K562 (cell line): ENCODE results near the gene ACKR2. TPM values are rescaled to one million over a fixed set of nuclear protein-coding genes. Genes with fewer than 3 reads are reported as not detected.

Experiments
- ATAC-seq: fragments of 200-7000 bp; cut with Tn5 transposase; 3 replicates; pipeline ENCODE4 v1.9.1; 2020; ENCODE audit warnings: moderate library complexity
- BruUV-seq: library from RNA; stranded (reverse); fragments of 400-500 nt; replicated peaks from 2 replicates; lab custom pipeline; 2021; lab: Mats Ljungman, UMichigan
- CTCF ChIA-PET: fragments of 300-600 bp; formaldehyde crosslinking; extraction: SDS; loops from one replicate; lab custom pipeline; 2021; ENCODE audit warnings: low intra/inter-chr PET ratio; lab: Yijun Ruan, JAX
- POLR2A ChIA-PET: fragments of 300-600, 350-650 bp; sonication (Branson Sonifier 250); formaldehyde crosslinking; extraction: SDS; loops from one replicate; lab custom pipeline; 2021; ENCODE audit warnings: antibody characterized with exemption, inconsistent platforms; lab: Yijun Ruan, JAX
- DNase-seq, 4 experiments: peaks; one replicate each; pipeline versions ENCODE4 v3.0.0 to v3.0.0-alpha.2; 2011 to 2018; ENCODE audit warnings: low spot score in 3 of 4, mixed read lengths in 3 of 4; ENCODE audit errors: extremely low read depth in 1 of 4
- FAIRE-seq: peaks from 2 replicates; lab custom pipeline; 2011; peaks lifted over from hg19 to GRCh38; lab: Jason Lieb, UNC
- H2AFZ ChIP-seq: 2 replicates; pipeline ENCODE4 v1.6.0; 2011; ENCODE audit warnings: low read depth, low read length, control low read depth, inconsistent platforms
- H3K27ac ChIP-seq: fragments of 200-600 bp; 3 replicates; pipeline ENCODE4 v1.8.0; 2011; ENCODE audit warnings: low read depth, mild to moderate bottlenecking, control low read depth, inconsistent platforms, low read length, moderate library complexity, mixed read lengths; ENCODE audit errors: extremely low read depth
- H3K27me3 ChIP-seq, 2 experiments: fragments of 300-600 bp in 1 of 2; 2 replicates in 1 of 2; 3 replicates in 1 of 2; pipeline versions ENCODE4 v1.6.0 to v1.8.0; 2011; ENCODE audit warnings: inconsistent platforms in 2 of 2, low read length in 2 of 2, mild to moderate bottlenecking in 1 of 2, mixed read lengths in 1 of 2, moderate library complexity in 1 of 2; ENCODE audit not compliant: control insufficient read depth in 2 of 2, insufficient read depth in 2 of 2
- H3K36me3 ChIP-seq: fragments of 300-600 bp; 3 replicates; pipeline ENCODE4 v1.8.0; 2011; ENCODE audit warnings: mild to moderate bottlenecking, low read length, inconsistent platforms; ENCODE audit not compliant: control insufficient read depth, insufficient read depth
- H3K4me1 ChIP-seq, 2 experiments: fragments of 200-600 bp in 1 of 2; replicated peaks in 1 of 2; 2 replicates in 1 of 2; 3 replicates in 1 of 2; pipeline versions ENCODE4 v1.5.1 to v1.8.0; 2011; ENCODE audit warnings: inconsistent platforms in 2 of 2, low read length in 2 of 2, mild to moderate bottlenecking in 1 of 2, mixed read lengths in 1 of 2, moderate library complexity in 1 of 2; ENCODE audit not compliant: control insufficient read depth in 2 of 2, insufficient read depth in 2 of 2
- H3K4me2 ChIP-seq: 2 replicates; pipeline ENCODE4 v1.6.1; 2011; ENCODE audit warnings: low read length, control low read depth, inconsistent platforms, mixed read lengths; ENCODE audit not compliant: insufficient read depth
- H3K4me3 ChIP-seq: fragments of 200-600 bp; sonication (generic), shearing (Covaris generic); 2 replicates; pipeline ENCODE4 v1.5.1; 2016; ENCODE audit warnings: control low read depth, inconsistent platforms
- H3K79me2 ChIP-seq: fragments of 200-600 bp; 3 replicates; pipeline ENCODE4 v1.8.0; 2011; ENCODE audit warnings: low read length, inconsistent platforms; ENCODE audit not compliant: control insufficient read depth, insufficient read depth
- H3K9ac ChIP-seq, 2 experiments: 2 replicates each; pipeline versions ENCODE4 v1.6.0 to v1.6.1; 2011; ENCODE audit warnings: low read depth in 2 of 2, low read length in 2 of 2, control low read depth in 1 of 2, inconsistent platforms in 1 of 2, mild to moderate bottlenecking in 1 of 2, mixed read lengths in 1 of 2; ENCODE audit not compliant: insufficient read depth in 1 of 2
- H3K9me1 ChIP-seq: one replicate; pipeline ENCODE4 v1.6.0; 2011; ENCODE audit warnings: inconsistent platforms, mild to moderate bottlenecking, low read length, moderate library complexity; ENCODE audit not compliant: control insufficient read depth, insufficient read depth
- H3K9me3 ChIP-seq: replicated peaks from 2 replicates; pipeline ENCODE4 v1.5.1; 2011; ENCODE audit warnings: low read depth, low read length, inconsistent platforms; ENCODE audit not compliant: control insufficient read depth, insufficient read depth
- H4K20me1 ChIP-seq: replicated peaks from 2 replicates; pipeline ENCODE4 v1.6.1; 2011; ENCODE audit warnings: low read length, inconsistent platforms, mixed read lengths; ENCODE audit not compliant: control insufficient read depth, insufficient read depth
- ARID2 ChIP-seq: fragments of 450-650 bp; IDR thresholded peaks from 2 replicates; pipeline ENCODE4 v1.6.1; 2017; ENCODE audit warnings: antibody characterized with exemption, mild to moderate bottlenecking
- FUS ChIP-seq: fragments of 200-400 bp; formaldehyde crosslinking; optimal IDR thresholded peaks from 2 replicates; pipeline ENCODE3; 2017; ENCODE audit warnings: low read depth, low read length
- HMG20B ChIP-seq: fragments of 250-450 bp; sonication (Bioruptor Pico); IDR thresholded peaks from 2 replicates; pipeline ENCODE4 v1.5.0; 2021; ENCODE audit warnings: mild to moderate bottlenecking
- MBD1 ChIP-seq: fragments of 250-450 bp; sonication (Bioruptor Pico); IDR thresholded peaks from 2 replicates; pipeline ENCODE4 v1.8.0; 2022; ENCODE audit warnings: inconsistent platforms
- RFX7 ChIP-seq: fragments of 250-450 bp; sonication (Bioruptor Pico); IDR thresholded peaks from 2 replicates; pipeline ENCODE4 v1.5.1; 2021; ENCODE audit warnings: mild to moderate bottlenecking
- RNF2 ChIP-seq: sonication (generic); IDR thresholded peaks from 2 replicates; pipeline ENCODE4 v1.6.1; 2016
- SMARCB1 ChIP-seq: IDR thresholded peaks from 2 replicates; pipeline ENCODE4 v1.6.1; 2011; ENCODE audit warnings: improper control_type of control experiment, low read depth; ENCODE audit not compliant: insufficient read length
- STAT5B ChIP-seq: fragments of 250-450 bp; sonication (Bioruptor Pico); IDR thresholded peaks from 2 replicates; pipeline ENCODE4 v1.8.0; 2021; ENCODE audit warnings: mild to moderate bottlenecking, inconsistent platforms
- XRCC3 ChIP-seq: fragments of 450-650 bp; IDR thresholded peaks from 2 replicates; pipeline ENCODE4 v1.6.1; 2017; ENCODE audit warnings: mild to moderate bottlenecking, moderate library complexity
- ZNF133 ChIP-seq: fragments of 250-450 bp; sonication (Bioruptor Pico); IDR thresholded peaks from 2 replicates; pipeline ENCODE4 v1.4.0; 2020; ENCODE audit warnings: mild to moderate bottlenecking
- ZNF644 ChIP-seq: fragments of 200-800 bp; sonication (Bioruptor generic); IDR thresholded peaks from 2 replicates; pipeline ENCODE4 v1.6.1; 2016; ENCODE audit warnings: low read depth, missing genetic modification characterization, missing compliant biosample characterization
- ZNF740 ChIP-seq, 3 experiments: fragments of 200-800 bp in 1 of 3; sonication (Bioruptor generic) in 1 of 3; sonication (generic) in 1 of 3; formaldehyde crosslinking in 1 of 3; IDR thresholded peaks; 2 replicates each; pipeline versions ENCODE4 v1.6.1 to v1.8.0; 2016 to 2022; ENCODE audit warnings: mild to moderate bottlenecking in 2 of 3, missing compliant biosample characterization in 2 of 3, missing genetic modification characterization in 2 of 3, missing genetic modification reagents in 1 of 3
- ZNF766 ChIP-seq: fragments of 200-800 bp; sonication (Bioruptor generic); conservative IDR thresholded peaks from 2 replicates; pipeline ENCODE4 v1.6.1; 2016; ENCODE audit warnings: missing genetic modification characterization, missing compliant biosample characterization
- WGBS: fragments of 100-300 bp; shearing (Covaris generic); methylation state at CpG from one replicate; pipeline ENCODE4 v1.1.6; 2016; ENCODE audit warnings: low coverage, mixed read lengths; ENCODE audit not compliant: insufficient coverage; ENCODE audit errors: missing lambda C conversion rate; 5-methylcytosine and 5-hydroxymethylcytosine counted together
- in situ Hi-C: fragments of 300-500 bp; cut with MboI; formaldehyde crosslinking; loops from 4 replicates; pipeline ENCODE4 v1.15.0; 2018; ENCODE audit warnings: inconsistent platforms, mixed read lengths
- intact Hi-C: fragments of 100-400 bp; cut with micrococcal nuclease; formaldehyde crosslinking; loops from 2 replicates; pipeline ENCODE4 v1.14.2; 2022
- polyA plus RNA-seq, 8 experiments: library from polyadenylated mRNA; depleted of rRNA in 4 of 8; stranded (reverse) in 5 of 8; unstranded in 3 of 8; fragments of >200 nt; fragmentation: Nextera tagmentation in 2 of 8; fragmentation: Illumina TruSeq in 1 of 8; extraction: Ambion mirVana in 2 of 8; extraction: Trizol in 1 of 8; gene quantifications; 2 replicates each; pipeline versions ENCODE4 v1.2.1 to v1.2.3, GENCODE V29; 2011 to 2014; ENCODE audit warnings: inconsistent platforms in 1 of 8, missing spikeins in 1 of 8
- total RNA-seq, 7 experiments: library from RNA; depleted of rRNA in 6 of 7; stranded (reverse); fragments of >200 nt in 6 of 7; fragmentation: Illumina TruSeq in 2 of 7; extraction: Trizol in 2 of 7; gene quantifications; 2 replicates each; pipeline versions ENCODE4 v1.2.1 to v1.2.3, GENCODE V29; 2011 to 2021; ENCODE audit warnings: low replicate concordance in 1 of 7
- TF ChIP-seq, protein P1 (sequence below): fragments of 450-650 bp; IDR thresholded peaks from 2 replicates; pipeline ENCODE4 v1.6.1; 2016; ENCODE audit warnings: borderline replicate concordance
- TF ChIP-seq, protein P2 (sequence below): fragments of 250-450 bp; sonication (Bioruptor Pico); IDR thresholded peaks from 2 replicates; pipeline ENCODE4 v1.8.0; 2021; ENCODE audit warnings: borderline replicate concordance, mild to moderate bottlenecking, moderate library complexity; ENCODE audit not compliant: poor library complexity, severe bottlenecking

ACKR2 gene
- total and polyA plus RNA-seq, 9 of the 15 experiments (the other 6 are each of a cell fraction or from before 2014, with no cell fraction given) = 0.03 to 0.69 (median 0.25) TPM; not detected in 1

DNA sequence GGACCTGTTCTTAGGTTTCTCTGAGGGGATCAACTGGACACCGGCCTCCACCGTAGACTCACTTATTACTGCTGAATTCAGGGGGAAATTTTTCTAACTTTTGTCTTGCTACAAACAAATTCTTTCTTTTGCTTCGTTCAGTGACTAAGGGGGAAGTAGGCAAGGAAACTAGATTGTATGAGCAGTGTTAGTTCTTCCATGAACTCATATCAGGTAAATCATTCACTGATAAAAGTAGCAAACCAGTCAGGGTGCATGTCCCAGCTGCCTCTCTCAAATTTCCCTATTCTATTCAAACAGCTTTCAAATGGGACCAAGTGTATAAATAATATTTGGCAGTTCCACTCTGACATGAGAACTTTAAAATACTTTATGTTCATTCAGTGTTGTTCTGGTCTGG, 28.8 kb upstream of the ACKR2 start:
- 65% methylated on average over 3 of the region's 3 CpGs for WGBS
- Histone ChIP-seq H3K4me1 (peaks cover 4 to 6% of the 10 kb centered on the region in 2 experiments; a peak in 2 of 5 replicates), H3K9ac (no peak overlapping the region), H2AFZ (no peak overlapping the region), H3K36me3 (peaks cover 48% of the 10 kb centered on the region), H3K79me2 (no peaks in the 10 kb centered on the region), H3K9me1 (no peaks in the 10 kb centered on the region), H3K27ac (no peak overlapping the region), H3K4me3 (no peak overlapping the region), H4K20me1 (peaks cover 3% of the 10 kb centered on the region; the same call in 1 of the 2 replicates), H3K4me2 (no peak overlapping the region), H3K9me3 (no peaks in the 10 kb centered on the region), H3K27me3 (no peaks in the 10 kb centered on the region)
- DNase-seq (no peak), ATAC-seq (no peak), FAIRE-seq (no peak)
- in situ Hi-C loops (loop anchor here (5.0 kb wide), 2 partner anchors 47 to 97 kb away; partner anchors contain the start of gene CYP8B1), intact Hi-C loops (loop anchor here (2.0 kb wide), 2 partner anchors 38 to 58 kb away; no protein-coding TSS in a partner anchor)
- ChIA-PET POLR2A (interaction anchor here (0.5 to 0.9 kb wide), 5 partner anchors 16 to 199 kb away, joined by 3 to 5 read pairs (median 3); partner anchors contain the start of genes HIGD1A and SEC22C), CTCF (interaction anchor here (0.8 to 3.6 kb wide), 11 partner anchors 25 to 182 kb away, joined by 3 to 61 read pairs (median 5); no protein-coding TSS in a partner anchor)
- no TSS peak for BruUV-seq
- TF ChIP-seq SMARCB1 = no peak
- no peak for TF ChIP-seq RFX7 (CRISPR knock-in tag)
- TF ChIP-seq ARID2 = no peak
- no peak for TF ChIP-seq STAT5B (CRISPR knock-in tag)
- no peak for TF ChIP-seq ZNF740 (CRISPR knock-in tag; IDR thresholded peaks at IDR 0.05)
- no peak for TF ChIP-seq ZNF740 (tag; IDR thresholded peaks at IDR 0.05)
- TF ChIP-seq ZNF133 (CRISPR knock-in tag) = no peak
- no peak for TF ChIP-seq XRCC3
- no peak for TF ChIP-seq RNF2
- TF ChIP-seq ZNF644 (tag) = no peak
- TF ChIP-seq, protein P1, sequence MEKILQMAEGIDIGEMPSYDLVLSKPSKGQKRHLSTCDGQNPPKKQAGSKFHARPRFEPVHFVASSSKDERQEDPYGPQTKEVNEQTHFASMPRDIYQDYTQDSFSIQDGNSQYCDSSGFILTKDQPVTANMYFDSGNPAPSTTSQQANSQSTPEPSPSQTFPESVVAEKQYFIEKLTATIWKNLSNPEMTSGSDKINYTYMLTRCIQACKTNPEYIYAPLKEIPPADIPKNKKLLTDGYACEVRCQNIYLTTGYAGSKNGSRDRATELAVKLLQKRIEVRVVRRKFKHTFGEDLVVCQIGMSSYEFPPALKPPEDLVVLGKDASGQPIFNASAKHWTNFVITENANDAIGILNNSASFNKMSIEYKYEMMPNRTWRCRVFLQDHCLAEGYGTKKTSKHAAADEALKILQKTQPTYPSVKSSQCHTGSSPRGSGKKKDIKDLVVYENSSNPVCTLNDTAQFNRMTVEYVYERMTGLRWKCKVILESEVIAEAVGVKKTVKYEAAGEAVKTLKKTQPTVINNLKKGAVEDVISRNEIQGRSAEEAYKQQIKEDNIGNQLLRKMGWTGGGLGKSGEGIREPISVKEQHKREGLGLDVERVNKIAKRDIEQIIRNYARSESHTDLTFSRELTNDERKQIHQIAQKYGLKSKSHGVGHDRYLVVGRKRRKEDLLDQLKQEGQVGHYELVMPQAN = no peak
- no peak for TF ChIP-seq HMG20B (CRISPR knock-in tag)
- TF ChIP-seq MBD1 (CRISPR knock-in tag) = no peak
- no peak for TF ChIP-seq FUS
- no peak for TF ChIP-seq ZNF766
- TF ChIP-seq, protein P2, sequence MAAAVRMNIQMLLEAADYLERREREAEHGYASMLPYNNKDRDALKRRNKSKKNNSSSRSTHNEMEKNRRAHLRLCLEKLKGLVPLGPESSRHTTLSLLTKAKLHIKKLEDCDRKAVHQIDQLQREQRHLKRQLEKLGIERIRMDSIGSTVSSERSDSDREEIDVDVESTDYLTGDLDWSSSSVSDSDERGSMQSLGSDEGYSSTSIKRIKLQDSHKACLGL (CRISPR knock-in tag) = no peak
